Retinal pigment epithelial cell (primary cell): ENCODE measurements around the gene TUBA4B.
A peak's percentile ranks its signal among the peaks of the same experiment; 100 is the strongest.

Experiments
- DNase-seq: peaks from one replicate; pipeline ENCODE4 v3.0.0-alpha.2; 2010; ENCODE audit warnings: low read depth
- H3K4me3 ChIP-seq: 2 replicates; pipeline ENCODE4 v1.5.1; 2011; ENCODE audit warnings: mild to moderate bottlenecking, low read length, control low read depth, moderate library complexity
- CTCF ChIP-seq: conservative IDR thresholded peaks from 2 replicates; pipeline ENCODE4 v1.5.1; 2011; ENCODE audit warnings: low read depth, low read length, control low read depth, inconsistent platforms

The TUBA4B gene

GRCh38 chr2:219245148-219245898 is 7.7 kb upstream of the TUBA4B start, which contains the start of the genes GLB1L and STK16:
GLB1L (minus strand) TSS chr2:219245444; CDS start chr2:219243573, 1,871 bp downstream.
STK16 (plus strand) TSS chr2:219245479; CDS start chr2:219246000, 521 bp downstream.
- no peak for TF ChIP-seq CTCF
- H3K4me3 ChIP-seq: peak within 1 kb of the TSS; percentile 92
- DNase-seq: peak; percentile 70

GRCh38 chr2:219245899-219246230 is 7.2 kb upstream of the TUBA4B start:
- no peak for DNase-seq
- H3K4me3 ChIP-seq: peak overlapping the region; percentile 92
- no peak for TF ChIP-seq CTCF

GRCh38 chr2:219246559-219246958 is 6.5 kb upstream of the TUBA4B start:
- DNase-seq: no peak
- no peak overlapping the region for H3K4me3 ChIP-seq
- no peak for TF ChIP-seq CTCF

- no peak for DNase-seq
- no peak overlapping the region for H3K4me3 ChIP-seq
- no peak for TF ChIP-seq CTCF
These were observed 5.1 kb upstream of the TUBA4B start for GRCh38 chr2:219247678-219248642.

GRCh38 chr2:219248845-219249202 is 4.2 kb upstream of the TUBA4B start:
- no peak for DNase-seq

More at GRCh38 chr2:219248845-219249202, 4.2 kb upstream of the TUBA4B start:
- no peak for TF ChIP-seq CTCF
- no peak overlapping the region for H3K4me3 ChIP-seq
